Islet precursor cell (in vitro differentiated cells): Measurements from ENCODE around the gene MLN.

Source experiments
- DNase-seq: peaks from one replicate; pipeline ENCODE4 v3.0.0-alpha.2; 2018

MLN gene

DNA sequence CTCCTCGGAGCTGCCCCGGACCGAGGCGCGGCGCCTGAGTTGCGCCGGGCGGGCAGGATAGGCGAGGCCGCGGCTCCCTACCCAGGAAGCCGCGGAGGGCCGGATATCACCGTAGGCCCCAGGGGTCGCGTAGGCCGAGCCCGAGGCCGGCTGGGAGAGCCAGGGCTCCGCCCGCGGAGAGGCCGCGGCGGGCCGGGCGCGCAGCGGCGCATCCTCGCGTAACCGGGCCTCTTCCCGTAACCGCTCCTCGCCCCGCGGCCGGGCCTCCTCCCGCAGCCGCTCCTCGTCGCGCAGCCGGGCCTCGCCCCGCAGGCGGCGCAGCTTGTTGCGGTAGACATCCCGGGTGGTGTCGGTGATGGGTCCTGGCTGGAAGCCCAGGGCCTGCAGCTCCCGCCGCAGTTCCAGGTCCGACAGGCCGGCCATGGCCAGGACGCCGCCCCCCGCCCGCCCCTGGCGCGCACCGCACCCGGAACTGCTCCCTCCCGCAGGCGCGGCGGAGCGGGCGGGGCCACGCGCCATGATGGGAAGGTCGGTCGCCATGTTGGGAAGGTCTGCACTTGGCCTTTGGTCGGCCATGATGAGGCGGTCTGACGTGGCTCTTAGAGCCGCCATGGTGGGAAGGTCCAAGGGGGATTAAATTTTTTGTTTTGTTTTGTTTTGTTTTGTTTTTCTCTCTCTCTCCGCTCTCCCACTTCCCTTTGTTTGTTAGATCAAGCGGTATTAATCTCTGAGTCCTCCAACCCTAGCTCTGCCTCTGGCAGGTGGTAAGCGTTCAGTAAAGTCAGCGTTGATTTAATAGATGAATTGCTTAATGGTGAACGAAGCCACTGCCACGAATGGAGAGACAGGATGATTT, 14.9 kb downstream of the MLN start, which contains the start of gene LEMD2:
LEMD2 (minus strand) TSS at position 437 of the 856 bp plus-strand sequence; CDS start at position 423, 14 bp downstream.
- DNase-seq, result peak; percentile 95

DNA sequence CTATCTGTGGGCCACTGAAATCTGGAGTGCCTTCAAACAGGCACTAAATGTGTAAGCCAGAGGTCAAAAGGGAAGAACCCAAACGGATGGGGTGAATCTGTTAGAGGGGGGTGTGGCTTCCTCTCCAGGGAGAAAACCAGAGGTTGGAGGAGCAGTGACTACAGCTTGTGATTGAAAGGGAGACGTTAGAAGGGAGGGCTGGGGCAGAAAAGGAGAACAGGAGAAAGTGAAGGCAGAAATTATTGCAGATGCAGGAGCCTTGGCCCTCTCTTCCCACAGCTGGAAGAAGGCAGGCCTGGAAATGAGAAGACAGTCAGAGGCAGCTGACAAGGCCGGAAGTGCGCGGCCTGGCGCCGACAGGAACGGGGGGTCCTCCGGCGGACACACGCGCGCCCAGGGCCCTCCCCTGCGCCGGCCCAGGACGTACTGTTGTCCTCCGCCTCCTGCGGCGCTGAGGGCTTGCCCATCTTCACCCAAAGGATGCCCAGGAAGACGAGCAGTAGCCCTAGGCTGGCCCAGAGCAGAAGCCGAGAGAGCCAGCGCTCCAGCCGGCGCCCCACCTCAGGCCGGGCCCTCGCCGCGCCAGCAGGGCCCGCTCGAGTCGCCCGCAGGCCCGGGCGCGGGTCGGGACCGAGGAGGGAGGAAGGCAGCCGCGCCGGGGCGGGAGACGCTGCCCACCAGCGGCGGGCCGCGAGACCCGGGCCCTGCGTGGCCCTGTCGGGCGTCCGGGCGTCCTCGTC, 15.7 kb downstream of the MLN start:
- DNase-seq, result peak; percentile 81

DNA sequence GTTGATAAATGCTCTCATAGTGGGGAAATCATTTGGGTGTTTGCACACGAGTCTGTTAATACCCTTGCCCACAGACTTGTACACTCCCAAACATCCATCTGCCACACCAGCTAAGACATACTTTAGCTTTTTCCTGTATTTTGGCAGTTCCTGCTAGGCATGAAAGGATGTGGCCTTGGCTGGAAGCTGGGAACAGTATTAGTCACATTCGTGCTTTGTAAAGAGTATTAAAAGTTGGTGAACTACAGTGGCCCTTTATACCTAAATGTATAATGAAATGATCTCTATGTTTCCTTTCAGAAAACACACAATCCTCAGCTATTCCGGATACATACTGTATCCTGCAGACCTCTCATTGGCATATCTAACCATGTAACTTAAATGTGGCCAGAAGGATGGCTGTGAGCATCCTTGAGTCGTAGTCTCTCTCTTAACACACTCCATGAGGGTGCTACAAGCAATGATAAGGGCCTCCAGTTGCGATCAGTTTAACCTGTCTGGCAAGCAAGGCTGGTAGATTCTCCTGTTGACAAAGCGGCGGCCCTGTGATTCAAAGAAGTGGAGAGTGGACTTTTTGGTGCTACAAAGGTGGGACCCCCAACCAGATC, 16.4 kb downstream of the MLN start:
- no peak for DNase-seq

DNA sequence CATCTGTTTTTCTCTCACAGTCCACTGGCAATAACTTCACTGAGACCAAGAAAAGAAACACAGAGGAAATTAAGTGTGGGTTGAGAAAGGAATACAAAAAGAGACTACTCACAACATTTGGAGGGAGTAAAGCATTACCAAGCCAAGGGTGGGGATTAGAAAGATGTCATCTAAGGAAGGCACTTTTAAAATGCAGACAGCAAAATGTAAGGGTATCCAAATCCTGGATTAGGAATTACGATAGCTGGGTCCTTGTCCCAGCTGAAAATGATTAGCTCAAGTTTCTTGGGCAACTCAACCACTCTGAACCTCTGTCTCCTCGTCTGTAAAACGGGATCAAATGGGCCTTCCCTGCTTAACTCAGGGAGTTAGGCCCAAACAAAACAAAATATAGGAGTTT, 17.1 kb downstream of the MLN start:
- no peak for DNase-seq

DNA sequence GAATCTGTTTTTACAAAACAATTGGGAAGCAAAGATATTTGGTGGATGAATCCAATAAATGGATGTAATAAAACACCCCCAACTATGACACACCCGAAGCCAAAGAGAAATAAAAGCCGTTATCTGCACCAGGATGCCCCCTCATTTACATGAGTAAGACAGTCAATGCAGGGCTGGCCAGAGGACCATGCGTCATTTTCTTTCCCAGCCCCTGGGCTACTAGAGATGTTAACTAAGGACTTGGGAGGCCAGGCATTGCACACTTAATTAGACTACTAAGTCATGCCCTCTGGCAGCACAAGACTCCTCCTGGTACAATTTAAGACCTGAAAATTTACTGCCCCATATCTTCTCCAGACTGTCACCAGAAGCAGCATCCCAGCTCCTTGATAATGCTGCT, 18.0 kb downstream of the MLN start:
- peak; percentile 84 for DNase-seq

DNA sequence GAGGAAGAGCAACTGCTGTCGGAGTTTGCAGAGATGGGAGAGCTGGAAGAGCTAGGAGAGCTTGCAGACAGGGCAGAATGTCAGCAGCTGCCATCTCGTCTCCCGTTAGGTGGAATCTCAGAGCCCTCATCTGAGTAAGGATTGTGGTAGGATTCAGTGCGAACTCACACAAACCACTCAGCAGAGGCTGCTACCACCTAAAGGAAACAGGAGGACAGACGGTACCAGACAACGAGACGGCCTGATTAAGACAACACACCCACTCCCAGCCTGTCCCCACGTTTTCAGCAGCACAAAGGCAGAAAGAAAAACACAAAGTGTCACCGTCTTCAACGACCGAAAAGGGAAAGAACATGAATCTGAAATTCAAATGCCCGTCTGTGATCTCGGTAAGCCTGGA, 19.0 kb downstream of the MLN start:
- no peak for DNase-seq

DNA sequence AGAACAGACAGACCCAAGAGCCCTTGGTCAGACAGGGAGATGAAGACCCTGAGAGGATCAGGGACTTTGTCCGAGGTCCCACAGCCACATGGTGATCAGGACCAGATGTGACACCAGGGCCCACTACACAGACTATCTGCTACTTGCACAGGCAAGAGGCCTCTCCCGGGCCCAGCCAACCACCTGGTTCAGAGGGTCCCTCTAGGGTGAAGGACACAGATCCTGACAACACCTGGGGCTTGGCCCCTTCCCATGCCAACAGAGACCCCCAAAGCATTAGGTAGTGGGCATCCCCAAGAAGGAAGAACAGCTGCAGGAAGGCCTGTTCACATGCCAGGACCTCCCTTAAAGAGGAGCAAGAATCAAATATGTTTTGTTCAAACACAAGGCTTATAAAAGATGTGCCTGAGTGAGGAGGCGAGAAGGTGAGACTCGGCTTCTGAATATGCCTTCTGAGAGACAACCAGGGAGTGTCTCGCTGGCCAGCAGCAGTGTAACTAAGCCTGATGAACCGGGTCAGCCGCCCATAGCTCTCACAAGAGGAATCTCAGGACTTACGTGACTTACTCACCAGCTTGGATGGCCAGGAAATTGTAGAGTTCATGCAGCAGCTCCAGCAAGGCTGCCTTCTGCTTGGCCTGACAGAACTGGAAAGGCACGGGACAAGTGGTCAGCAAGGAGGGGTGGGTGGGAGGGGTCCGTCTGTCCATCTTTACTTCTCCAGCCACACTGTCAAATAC, 19.9 kb downstream of the MLN start:
- DNase-seq, result no peak

DNA sequence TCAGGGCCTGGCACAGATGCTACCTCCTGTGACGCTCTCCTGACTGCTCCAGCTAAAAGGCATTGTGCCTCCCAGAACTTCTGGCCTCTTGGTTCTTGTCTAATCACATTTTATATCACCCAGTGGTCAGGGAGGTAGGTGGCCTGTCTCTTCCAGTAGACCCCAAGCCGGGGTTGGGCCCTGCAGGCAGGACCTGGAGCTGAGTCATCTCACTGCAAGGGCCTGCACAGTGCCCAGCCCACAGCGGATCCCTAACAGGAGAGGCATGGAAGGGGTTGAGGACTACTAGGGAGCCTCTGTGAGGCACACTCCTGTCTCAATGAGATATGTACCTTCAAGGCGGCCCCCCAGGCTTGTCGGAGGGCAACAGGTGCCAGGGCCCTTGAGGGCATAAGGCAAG, 21.2 kb downstream of the MLN start:
- no peak for DNase-seq

DNA sequence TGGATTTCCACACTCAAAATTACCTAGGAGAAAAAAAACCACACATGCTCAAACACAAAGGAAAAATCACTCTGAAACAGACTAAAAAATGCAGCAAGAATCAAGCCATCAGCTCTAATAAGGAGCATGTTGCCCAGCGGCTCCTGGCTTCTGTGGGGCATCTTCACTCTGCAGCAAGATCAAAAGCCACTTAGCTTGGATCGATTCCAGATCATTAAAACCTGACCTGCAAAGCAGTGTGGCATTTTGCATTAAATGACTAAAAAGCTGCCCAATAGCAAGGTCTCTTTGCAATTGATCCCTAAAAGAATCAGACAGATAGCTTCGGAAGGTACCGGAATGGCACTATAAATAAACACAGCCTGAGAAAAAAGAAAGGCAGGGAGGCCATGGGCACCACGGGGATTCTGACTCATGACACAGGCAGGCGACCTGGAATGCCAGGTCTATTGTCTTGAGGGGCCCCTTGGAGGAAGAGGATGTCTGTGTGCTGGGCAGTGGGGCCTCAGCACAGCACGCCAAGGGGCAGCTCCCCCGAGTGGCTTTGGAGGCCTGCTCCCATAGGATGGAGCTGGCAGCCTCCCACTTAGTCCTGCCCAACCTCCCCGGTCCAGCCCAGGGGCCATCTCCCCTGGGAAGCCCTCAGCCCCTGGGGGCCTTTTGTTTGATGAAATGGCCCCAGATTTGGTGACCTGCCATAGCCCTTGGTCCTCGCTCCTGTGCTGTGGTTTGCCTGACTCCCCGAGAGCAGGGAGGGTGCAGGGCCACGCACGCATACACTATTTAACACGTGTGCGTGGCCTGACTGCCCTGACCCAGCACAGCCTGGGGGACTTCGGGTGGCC, 22.4 kb downstream of the MLN start:
- DNase-seq, result peak; percentile 87

DNA sequence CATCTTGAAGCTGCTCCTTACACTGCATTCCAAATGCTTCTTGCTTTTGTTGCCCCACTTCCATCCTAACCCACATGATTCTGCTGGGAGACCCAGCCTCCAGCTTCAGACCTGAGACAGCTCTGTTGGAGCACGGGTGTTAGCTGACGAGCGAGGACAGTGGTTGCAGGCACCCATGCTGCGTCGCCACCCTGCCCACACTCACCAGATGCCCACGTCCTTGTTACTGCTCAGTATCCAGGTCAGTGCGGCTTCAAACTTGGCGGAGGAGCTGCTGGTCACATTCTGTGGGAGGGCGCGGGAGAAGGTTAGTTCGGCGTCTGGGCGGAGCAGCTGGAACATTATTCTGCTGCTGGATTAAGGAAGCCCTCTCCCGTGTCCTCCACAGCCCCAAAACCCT, 23.9 kb downstream of the MLN start:
- no peak for DNase-seq

DNA sequence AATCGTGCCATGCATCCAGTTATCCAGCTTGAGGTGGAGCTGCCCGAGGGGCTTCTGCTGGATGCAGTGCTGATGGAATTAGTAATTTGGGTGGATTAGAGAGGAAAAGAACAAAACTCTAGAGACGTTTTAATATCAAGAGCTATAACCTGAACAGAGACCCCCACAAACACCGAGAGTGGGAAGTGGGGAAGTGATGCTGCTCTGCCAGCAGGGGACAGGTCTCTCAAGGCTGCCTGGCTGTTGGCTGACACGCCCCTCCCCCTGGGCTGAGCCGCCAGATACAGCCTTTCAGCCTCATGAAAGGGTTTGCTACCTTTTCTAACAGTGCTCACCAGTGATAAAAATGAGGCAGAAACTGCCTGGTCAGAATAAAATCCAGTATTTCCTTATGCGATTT, 24.5 kb downstream of the MLN start:
- no peak for DNase-seq

DNA sequence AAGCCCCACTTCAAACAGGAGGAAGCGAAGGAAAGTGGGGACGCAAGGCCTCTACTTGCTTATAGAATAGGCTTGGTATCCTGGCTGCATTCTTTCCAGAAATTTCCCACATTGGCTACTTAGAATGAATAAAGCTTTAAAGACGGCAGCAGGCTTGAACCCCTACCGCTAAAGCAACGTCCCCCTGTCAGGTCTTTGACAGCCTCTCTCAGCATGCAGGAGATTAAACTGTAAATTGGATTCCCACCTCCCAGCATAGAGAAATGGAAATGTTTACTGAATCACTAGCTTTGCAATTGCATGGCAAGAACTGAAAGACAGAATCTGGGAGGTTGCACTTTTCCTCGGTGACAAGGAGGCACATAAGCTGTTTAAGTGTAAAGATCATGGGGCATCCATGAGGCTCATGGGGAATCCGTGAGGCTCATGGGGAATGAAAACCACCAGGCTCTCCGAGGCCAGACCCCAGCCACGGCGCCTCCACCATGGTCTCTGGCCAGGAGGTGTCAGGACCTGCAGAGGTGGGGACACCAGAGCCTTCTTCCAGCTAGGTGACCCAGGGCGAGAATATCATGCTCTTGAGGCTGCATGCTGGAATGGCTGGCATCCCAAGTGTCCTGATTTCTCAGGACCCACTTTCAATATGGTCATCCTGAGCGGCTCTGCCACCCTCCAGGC, 25.2 kb downstream of the MLN start:
- DNase-seq, result no peak

DNA sequence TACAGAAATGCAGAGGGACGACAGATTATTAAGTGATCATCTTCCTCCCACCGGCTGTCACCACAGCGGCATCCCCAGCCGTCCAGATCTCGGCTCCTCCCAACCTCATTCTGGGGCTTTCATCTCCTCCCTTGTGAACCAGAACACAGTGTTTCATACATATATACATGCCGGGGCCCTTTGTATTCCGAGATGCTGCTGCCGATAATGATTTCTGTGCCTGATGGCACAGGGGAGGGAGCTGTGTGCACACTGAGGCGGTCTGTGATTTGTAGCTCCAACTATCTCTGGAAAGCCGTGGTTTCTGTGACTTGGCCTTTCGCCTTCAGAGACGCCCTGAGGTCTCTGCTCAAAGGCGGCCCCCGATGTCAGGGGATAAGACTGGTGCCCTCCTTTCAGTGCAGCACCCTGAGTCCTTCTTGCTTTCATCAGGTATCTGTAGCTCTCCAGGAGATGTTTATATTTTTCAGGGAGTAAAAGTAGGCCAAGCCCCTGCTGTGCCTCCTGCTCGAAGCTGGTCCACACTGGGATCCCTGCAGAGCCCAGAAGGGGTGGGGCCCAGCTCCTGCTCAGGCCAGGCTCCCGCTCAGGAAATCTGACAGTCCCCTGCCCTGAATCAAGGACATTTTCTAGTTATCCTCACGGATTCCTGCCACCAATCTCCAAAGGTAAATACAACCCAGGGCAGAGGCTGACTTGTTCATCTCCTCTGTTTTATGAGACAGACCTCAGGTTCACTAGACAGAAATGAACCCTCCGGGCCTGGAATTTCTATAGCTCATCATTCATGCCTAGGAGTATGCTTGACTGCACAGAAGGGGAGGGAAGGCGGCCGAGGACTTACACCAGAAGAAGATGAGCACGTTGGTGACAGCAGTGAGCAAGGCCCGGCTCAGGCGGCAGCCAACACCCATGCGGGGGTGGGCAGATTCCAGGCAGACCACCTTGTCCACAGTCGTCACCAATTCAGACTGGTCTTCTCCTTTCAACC, 26.1 kb downstream of the MLN start:
- no peak for DNase-seq

DNA sequence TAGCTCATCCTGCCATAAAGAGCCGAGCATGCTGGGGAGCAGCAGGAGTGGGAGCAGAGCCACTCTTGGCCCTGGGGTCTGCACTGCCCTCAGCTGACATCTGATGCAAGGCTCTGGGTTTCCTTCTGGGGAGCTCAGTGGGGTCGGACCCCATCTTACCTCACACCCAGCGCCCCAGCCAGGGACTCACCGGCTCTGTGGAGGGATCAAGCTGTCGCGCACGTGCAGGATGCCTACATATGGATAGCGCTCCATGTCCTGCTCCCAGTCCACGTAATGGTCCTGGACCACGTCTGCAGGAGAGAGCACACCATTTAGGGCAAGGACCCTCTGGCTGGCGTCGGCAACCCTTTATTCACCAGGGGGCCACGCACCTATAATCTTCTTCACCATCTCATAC, 27.0 kb downstream of the MLN start:
- DNase-seq, result no peak

DNA sequence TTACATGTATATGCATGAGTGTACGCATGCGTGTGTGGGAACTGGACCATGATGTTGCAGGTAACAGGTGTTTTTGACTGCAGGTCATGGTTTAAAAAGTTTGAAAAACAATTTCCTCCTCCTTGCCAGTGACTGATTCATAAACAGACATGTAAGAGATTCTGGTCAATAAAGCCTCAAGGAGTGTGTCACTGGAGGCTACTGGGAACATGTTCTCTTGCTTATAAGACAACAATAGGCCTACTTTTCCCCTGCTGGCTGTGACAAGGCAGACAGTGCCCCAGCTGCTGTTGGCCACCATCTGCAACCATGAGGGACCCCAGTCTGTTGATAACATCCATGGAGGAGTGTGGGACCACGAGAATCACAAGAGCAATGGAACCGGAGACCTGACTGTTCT, 27.6 kb downstream of the MLN start:
- no peak for DNase-seq

DNA sequence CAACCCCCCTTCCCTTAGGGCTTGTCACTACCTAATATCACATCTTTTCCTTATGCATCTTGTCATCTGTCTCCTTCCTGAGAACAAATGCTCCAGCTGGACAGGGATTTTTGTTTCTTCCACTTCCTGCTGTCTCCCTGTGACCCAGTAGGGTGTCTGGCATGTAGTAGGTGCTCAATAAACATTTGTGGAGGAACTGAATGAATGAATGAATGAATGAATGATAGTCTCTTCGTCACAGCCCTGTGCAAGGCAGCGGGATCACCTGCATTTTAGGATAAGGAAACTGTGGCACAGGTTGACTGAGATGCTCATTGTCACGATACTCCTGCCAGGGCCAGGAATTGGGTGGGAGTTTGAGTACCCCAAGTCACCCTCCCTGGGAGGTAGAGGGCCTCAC, 29.0 kb downstream of the MLN start:
- no peak for DNase-seq

DNA sequence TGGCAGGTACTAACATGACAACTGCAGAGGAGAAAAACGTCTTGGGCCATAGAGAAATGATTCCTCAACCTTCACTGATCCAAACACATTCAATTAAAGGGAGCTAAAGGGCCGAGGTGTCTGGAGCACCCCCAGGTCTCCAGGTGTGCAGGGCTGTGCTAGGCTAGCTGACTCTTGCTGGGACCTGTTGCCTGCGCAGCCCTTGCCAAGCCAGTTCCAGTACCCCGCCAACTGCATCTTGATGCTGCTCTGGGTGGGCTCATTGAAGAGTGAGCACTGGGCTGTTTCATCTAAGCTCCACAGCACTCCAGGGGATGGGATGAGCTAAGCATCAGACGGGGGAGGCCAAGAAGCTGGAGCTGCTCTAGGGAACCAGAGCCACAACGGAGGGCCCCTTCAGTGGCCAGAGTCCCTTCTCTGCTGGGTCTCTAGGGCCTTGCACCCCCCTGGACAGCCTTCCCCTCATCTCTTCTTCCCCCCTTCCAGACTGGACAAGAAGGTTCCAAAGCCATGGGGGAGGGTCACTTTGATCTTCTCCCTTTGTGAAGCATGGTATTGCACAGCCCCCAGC, 30.8 kb downstream of the MLN start:
- DNase-seq, result no peak

DNA sequence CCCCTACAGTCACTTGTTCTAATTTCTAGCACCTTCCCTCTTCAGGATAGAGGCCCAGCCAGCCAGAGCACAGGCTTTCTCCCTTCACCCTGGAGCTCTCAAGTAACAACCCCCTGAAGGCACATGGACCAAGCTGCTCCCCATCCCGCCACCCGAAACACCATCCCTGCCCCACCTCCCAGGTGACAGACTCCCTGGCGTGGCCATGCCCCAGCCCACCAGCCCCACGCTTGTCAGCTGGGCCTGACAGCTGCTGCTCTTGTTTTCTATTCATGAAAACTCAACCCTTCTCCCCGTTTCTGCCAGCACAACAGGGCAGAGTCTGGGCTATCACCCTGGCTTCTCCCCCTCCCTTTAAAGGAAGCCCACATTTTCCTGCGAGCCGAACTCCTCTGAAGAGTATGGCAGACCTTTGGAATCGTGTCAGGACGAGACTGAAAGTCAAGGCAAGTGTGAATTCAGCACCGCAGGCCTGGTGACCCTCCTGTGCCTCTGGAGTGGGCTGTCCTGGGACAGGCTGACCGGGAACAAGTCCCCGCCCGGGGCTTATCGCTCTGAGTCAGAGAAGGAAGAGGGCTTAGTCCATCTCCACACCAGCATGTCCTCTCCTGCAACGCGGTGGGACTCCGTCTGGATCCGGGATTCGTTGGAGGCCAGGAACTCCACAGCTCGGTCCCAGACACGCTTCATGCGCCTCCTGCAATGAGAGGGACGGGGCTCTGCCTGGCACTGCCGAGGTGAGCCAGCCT, 31.5 kb downstream of the MLN start:
- peak; percentile 74 for DNase-seq
